ENCODE results near the gene VIM. TPM values are rescaled to one million over a fixed set of nuclear protein-coding genes. Genes with fewer than 3 reads are reported as not detected.
A peak's percentile ranks its signal among the peaks of the same experiment; 100 is the strongest.
"Not testable (repeated sequence)": the region's sequence is repeated elsewhere in the genome, so short reads cannot be mapped to it uniquely, and the experiment has no call there.

VIM gene
- polyA plus RNA-seq, 1 experiment = 5,431 TPM

GRCh38 chr10:17257466-17258321 is 29.7 kb downstream of the VIM start:
- TF ChIP-seq, protein P1, sequence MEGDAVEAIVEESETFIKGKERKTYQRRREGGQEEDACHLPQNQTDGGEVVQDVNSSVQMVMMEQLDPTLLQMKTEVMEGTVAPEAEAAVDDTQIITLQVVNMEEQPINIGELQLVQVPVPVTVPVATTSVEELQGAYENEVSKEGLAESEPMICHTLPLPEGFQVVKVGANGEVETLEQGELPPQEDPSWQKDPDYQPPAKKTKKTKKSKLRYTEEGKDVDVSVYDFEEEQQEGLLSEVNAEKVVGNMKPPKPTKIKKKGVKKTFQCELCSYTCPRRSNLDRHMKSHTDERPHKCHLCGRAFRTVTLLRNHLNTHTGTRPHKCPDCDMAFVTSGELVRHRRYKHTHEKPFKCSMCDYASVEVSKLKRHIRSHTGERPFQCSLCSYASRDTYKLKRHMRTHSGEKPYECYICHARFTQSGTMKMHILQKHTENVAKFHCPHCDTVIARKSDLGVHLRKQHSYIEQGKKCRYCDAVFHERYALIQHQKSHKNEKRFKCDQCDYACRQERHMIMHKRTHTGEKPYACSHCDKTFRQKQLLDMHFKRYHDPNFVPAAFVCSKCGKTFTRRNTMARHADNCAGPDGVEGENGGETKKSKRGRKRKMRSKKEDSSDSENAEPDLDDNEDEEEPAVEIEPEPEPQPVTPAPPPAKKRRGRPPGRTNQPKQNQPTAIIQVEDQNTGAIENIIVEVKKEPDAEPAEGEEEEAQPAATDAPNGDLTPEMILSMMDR (IDR thresholded peaks at IDR 0.05; ENCODE audit: insufficient read depth, low read depth, low read length) = peak; percentile 73
- ChIA-PET CTCF (interaction anchor here (0.7 to 4.3 kb wide), 21 partner anchors 8 to 1389 kb away, joined by 3 to 30 read pairs (median 4); no protein-coding TSS in a partner anchor), POLR2A (no interaction called here)
- no peak overlapping the region for H3K4me3 ChIP-seq (ENCODE audit: low read depth, low read length)
- DNase-seq (ENCODE audit: low read depth) = no peak
- no peaks in the 10 kb centered on the region for H3K27me3 ChIP-seq (ENCODE audit: control insufficient read depth, insufficient read depth, low read length)
- H3K36me3 ChIP-seq (ENCODE audit: control insufficient read depth, insufficient read depth, low read length) = no peaks in the 10 kb centered on the region

DNA sequence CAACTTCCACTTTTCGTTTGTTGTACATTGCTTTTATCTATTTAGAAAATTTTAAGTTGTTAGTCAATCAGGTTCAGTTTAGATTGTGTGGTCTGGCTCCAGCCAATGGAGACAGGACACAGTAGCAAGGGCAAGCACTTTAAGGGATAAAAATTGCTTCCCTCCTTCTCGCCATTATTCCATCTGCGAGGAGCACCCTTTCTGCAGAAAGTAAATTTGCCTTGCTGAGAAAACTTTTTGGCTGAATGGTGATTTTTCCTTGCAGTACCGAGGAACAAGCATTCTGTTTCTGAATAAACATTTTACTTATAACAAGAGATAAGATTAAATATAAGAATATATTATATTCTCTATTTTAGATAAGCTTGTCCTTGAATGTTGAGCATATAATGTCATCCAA is 34.5 kb downstream of the VIM start:
- ChIA-PET POLR2A (no interaction called here), CTCF (interaction anchor here (0.8 kb wide), 1 partner anchor 435 kb away, joined by 3 read pairs; no protein-coding TSS in a partner anchor)
- H3K27me3 ChIP-seq (ENCODE audit: control insufficient read depth, insufficient read depth, low read length) = no peaks in the 10 kb centered on the region

GRCh38 chr10:17263580-17263979 is 35.5 kb downstream of the VIM start:
- TF ChIP-seq, protein P1 (IDR thresholded peaks at IDR 0.05; ENCODE audit: insufficient read depth, low read depth, low read length) = no peak
- H3K27me3 ChIP-seq (ENCODE audit: control insufficient read depth, insufficient read depth, low read length) = no peaks in the 10 kb centered on the region
- DNase-seq (ENCODE audit: low read depth) = no peak
- ChIA-PET CTCF (no interaction called here), POLR2A (no interaction called here)
- H3K4me3 ChIP-seq (ENCODE audit: low read depth, low read length) = no peak overlapping the region
- H3K36me3 ChIP-seq (ENCODE audit: control insufficient read depth, insufficient read depth, low read length) = no peaks in the 10 kb centered on the region

More for the DNA sequence above, 34.5 kb downstream of the VIM start:
- H3K36me3 ChIP-seq (ENCODE audit: control insufficient read depth, insufficient read depth, low read length) = no peaks in the 10 kb centered on the region
- DNase-seq (ENCODE audit: low read depth) = no peak
- no peak overlapping the region for H3K4me3 ChIP-seq (ENCODE audit: low read depth, low read length)
- TF ChIP-seq, protein P1 (IDR thresholded peaks at IDR 0.05; ENCODE audit: insufficient read depth, low read depth, low read length) = no peak

- Histone ChIP-seq H3K27me3 (ENCODE audit: control insufficient read depth, insufficient read depth, low read length) (no peaks in the 10 kb centered on the region), H3K4me3 (ENCODE audit: low read depth, low read length) (no peak overlapping the region), H3K36me3 (ENCODE audit: control insufficient read depth, insufficient read depth, low read length) (no peaks in the 10 kb centered on the region)
- DNase-seq (ENCODE audit: low read depth) = no peak
- ChIA-PET CTCF (interaction anchor here (1.4 kb wide), 1 partner anchor 9 kb away, joined by 6 read pairs; no protein-coding TSS in a partner anchor), POLR2A (no interaction called here)
- TF ChIP-seq, protein P1 (IDR thresholded peaks at IDR 0.05; ENCODE audit: insufficient read depth, low read depth, low read length) = no peak
Measured at GRCh38 chr10:17265468-17265867, 37.4 kb downstream of the VIM start.

GRCh38 chr10:17266549-17266948 is 38.5 kb downstream of the VIM start:
- CTCF ChIA-PET = interaction anchor here (0.6 to 1.7 kb wide), 3 partner anchors 8 to 516 kb away, joined by 3 to 4 read pairs (median 3); no protein-coding TSS in a partner anchor
- POLR2A ChIA-PET; H3K36me3 ChIP-seq (ENCODE audit: control insufficient read depth, insufficient read depth, low read length); H3K4me3 ChIP-seq (ENCODE audit: low read depth, low read length); DNase-seq (ENCODE audit: low read depth); H3K27me3 ChIP-seq (ENCODE audit: control insufficient read depth, insufficient read depth, low read length): not testable (repeated sequence)
